Measurements from ENCODE around the gene HYAL4.
A peak's percentile ranks its signal among the peaks of the same experiment; 100 is the strongest.
"Not testable (repeated sequence)": the region's sequence is repeated elsewhere in the genome, so short reads cannot be mapped to it uniquely, and the experiment has no call there.

Gene HYAL4

GRCh38 chr7:123849855-123850254 lies 4.9 kb downstream of the HYAL4 start:
- no peak for DNase-seq

DNA sequence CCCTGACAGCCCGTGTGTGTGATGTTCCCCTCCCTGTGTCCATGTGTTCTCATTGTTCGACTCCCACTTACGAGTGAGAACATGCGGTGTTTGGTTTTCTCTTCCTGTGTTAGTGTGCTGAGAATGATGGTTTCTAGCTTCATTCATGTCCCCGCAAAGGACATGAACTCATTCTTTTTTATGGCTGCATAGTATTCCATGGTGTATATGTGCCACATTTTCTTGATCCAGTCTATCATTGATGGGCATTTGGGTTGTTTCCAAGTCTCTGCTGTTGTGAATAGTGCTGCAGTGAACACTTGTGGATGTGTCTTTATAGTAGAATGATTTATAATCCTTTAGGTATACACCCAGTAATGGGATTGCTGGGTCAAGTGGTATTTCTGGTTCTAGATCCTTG lies 6.4 kb downstream of the HYAL4 start:
- DNase-seq = not testable (repeated sequence)

DNA sequence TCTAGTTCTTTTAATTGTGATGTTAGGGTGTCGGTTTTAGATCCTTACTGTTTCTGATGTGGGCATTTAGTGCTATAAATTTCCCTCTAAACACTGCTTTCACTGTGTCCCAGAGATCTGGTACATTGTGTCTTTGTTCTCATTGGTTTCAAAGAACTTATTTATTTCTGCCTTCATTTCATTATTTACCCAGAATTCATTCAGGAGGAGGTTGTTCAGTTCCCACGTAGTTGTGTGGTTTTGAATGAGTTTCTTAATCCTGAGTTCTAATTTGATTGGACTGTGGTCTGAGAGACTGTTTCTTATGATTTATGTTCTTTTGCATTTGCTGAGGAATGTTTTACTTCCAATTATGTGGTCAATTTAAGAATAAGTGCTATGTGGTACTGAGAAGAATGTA lies 9.3 kb downstream of the HYAL4 start:
- DNase-seq = not testable (repeated sequence)

- not testable (repeated sequence) for DNase-seq
Measured at GRCh38 chr7:123856428-123856827, 11.5 kb downstream of the HYAL4 start.

DNA sequence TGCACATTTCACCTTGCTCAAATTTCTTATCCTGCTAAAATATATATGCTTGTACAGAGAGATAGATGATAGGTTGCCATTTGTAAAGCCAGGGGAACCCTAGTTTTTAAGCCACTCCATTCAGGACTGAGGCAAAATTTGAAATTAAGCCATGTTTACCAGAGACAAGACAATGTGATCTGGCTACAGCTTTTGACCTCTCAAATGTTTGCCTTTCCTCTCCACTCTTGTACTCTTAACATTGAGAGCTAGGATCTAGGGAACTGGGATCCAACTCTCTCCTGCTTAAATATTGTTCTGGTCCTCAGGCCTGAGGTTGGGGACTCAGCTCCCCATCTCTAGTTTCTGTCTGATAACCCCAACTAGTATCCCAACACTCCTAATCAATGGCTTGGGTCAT lies 15.9 kb downstream of the HYAL4 start:
- no peak for DNase-seq

DNA sequence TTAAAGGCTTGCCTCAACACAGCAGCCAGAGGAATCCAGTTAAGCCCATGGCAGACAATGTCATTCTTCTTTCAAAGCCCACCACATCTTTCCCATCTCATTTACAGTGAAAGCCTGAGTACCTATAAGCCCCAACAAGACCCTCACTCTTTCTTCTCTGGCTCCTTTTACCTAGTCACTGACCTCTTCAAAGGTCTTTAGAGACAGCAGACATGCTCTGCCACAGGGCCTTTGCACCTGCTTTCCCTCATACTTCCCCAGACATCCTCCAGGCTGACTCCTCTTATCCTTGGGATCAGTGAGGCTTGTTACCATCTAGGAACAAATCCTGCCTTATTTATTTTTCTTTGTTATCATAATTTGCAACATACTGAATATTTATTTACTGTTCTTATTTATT lies 17.8 kb downstream of the HYAL4 start:
- no peak for DNase-seq

- DNase-seq = no peak
Measured at GRCh38 chr7:123863461-123863860, 18.5 kb downstream of the HYAL4 start.

GRCh38 chr7:123864012-123864411 lies 19.0 kb downstream of the HYAL4 start:
- no peak for DNase-seq

DNA sequence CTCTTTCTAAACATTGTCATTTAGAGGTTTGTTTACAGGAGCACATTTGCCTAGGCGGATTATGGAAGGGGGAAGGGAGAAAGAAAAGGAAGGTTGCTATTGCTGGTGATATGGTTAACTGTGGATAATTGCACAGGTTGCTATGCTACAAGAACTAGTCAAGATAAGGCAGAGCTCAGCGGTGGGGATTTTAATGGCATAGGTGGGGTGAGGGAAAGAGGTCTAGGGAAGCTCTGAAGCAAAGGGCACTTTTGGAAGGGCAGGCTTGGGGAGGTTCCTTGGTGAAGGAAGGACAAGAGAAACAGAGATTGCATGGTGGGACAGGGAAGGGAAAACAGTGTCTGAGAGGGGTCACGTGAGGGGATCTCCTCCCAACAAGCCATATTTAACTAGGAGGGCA lies 19.5 kb downstream of the HYAL4 start:
- DNase-seq = no peak

- no peak for DNase-seq
Measured at GRCh38 chr7:123864966-123865365, 20.0 kb downstream of the HYAL4 start.

- DNase-seq = no peak
Measured at GRCh38 chr7:123865517-123866117, 20.6 kb downstream of the HYAL4 start.

- no peak for DNase-seq
Measured at GRCh38 chr7:123867225-123867624, 22.3 kb downstream of the HYAL4 start.

DNA sequence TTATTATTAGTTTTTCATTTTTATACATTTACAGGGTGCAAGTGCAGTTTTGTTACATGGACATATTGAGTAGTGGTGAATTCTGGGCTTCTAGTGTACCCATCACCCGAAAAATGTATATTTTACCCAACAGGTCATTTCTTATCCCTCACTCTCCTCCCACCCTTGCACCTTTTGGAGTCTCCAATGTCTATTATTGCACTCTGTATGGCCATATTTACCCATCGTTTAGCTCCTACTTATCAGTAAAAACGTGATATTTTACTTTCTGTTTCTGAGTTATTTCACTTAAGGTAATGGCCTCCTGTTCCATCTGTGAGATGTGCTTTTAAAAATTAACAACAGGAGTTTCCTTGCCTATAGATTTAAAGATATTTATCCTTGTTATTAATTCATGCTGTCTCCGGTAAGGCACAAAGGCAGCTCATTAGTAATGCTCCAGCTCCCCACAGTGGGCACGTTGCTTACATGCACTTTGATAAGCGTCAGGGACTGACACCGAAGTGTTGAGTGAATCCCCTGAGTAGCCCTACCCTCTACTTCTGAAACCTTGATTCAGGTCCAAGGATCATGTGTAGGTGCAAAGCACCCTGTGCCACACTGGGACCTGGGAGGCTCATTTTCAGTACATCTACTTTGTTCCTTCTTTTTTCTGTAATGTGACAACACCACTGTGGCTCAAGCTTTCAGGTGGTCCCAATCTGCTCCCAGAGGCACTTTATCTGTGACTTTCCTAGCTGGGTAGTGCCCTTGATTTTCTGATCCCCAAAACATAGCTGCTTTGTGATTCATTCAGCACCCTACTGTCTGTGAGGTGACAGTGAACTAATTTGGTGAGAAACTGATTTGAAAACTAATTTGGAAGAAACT lies 27.3 kb downstream of the HYAL4 start:
- DNase-seq = peak; percentile 1

GRCh38 chr7:123872908-123873307 lies 27.9 kb downstream of the HYAL4 start:
- no peak for DNase-seq

DNA sequence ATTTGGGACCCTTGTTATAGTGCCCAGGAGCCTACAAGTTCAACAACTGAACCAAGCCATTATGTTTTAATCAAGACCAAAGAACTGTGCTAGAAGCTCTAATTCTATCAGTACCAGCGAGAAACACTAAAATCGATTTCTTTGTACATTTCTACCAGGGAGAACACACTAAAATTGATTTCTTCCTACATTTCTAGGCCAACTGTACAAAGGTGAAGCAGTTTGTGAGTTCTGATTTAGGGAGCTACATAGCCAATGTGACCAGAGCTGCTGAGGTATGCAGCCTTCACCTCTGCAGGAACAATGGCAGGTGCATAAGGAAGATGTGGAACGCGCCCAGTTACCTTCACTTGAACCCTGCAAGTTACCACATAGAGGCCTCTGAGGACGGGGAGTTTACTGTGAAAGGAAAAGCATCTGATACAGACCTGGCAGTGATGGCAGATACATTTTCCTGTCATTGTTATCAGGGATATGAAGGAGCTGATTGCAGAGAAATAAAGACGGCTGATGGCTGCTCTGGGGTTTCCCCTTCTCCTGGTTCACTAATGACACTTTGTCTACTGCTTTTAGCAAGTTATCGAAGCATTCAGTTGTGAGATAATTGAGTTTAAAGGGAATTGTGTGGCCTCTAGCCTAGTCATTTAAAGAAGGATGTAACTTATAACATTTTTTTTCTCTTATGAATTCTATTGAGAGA lies 31.7 kb downstream of the HYAL4 start:
- no peak for DNase-seq

DNA sequence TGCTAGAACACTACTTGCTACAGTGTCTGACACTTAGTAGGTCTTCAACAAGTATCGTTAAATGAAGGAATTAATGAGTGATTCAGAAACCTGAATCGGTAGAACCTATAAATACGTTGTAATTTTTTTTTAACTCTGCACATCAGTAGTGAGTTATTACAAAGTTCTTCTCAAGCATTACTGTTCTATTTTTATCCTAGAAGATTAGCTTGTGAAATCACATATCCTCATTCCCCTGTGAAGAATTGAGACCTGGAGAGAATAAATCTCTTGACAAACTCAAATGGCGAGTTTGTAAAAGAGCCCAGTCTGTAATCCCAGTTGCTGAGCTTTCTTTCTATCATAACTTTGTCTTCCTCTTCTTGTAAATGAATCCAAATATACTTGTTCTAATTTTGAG lies 34.7 kb downstream of the HYAL4 start:
- DNase-seq = no peak

GRCh38 chr7:123881300-123881699 lies 36.3 kb downstream of the HYAL4 start:
- no peak for DNase-seq

DNA sequence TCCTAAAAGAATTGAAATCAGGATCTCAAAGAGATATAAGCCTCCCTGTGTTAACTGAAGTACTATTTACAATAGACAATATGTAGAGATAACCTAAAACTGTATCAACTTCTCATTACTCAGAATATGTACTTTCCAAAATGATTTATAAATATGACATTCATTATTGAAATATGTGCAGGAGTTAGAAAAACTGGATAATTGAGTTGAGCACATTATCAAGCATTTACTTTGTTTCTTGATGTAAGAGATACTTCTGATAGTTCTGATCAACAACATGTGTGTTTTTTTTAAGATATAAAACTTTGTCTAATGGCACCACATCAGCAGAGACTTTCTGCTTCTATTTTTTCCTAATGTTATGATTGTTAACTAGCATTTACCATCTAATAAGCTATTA lies 38.2 kb downstream of the HYAL4 start:
- no peak for DNase-seq

DNA sequence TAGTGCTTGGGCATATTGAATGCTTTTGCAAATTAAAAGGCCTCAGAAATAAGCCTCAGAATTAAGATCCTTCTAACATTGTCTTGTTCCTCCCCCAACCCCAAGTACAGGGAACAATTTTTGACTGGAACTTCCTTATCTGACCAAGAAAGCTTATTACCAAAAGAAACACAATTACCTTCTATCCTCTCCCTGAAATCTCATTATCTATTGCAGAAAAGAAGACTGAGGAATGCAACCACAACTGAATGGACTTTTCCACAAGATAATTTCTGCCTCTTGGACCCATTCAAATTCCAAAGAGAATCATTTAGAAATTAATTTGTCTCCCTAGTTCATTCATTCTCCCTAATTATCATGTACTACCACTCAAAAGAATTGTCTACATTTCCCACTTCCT lies 43.2 kb downstream of the HYAL4 start:
- no peak for DNase-seq

- not testable (repeated sequence) for DNase-seq
Measured at GRCh38 chr7:123894753-123895152, 49.8 kb downstream of the HYAL4 start.

- no peak for DNase-seq
Measured at GRCh38 chr7:123901101-123901500, 56.1 kb downstream of the HYAL4 start.

- DNase-seq = no peak
Measured at GRCh38 chr7:123905714-123906113, 60.7 kb downstream of the HYAL4 start.

- no peak for DNase-seq
Measured at GRCh38 chr7:123916240-123916724, 71.3 kb downstream of the HYAL4 start.

DNA sequence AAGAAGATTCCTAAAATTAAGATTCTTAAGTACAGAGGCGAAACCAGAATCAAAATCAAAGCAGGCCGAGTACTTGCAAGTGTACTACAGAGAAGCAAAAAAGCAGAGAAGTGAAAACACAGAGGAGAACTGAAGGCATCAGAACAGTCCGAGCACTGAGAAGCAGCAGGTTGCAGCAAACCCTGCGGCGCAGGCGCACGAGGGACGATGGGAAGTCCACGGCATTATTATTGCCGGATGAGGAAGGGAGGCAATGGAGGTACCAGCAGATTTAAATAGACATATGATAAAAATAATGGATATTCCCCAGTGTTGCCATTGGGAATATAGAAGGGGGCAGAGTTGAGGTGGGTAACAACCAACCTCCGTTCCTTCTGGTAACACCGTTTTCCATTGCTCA lies 72.9 kb downstream of the HYAL4 start:
- DNase-seq = no peak
